ENCODE results near the gene CLEC4F. TPM values are rescaled to one million over a fixed set of nuclear protein-coding genes. Genes with fewer than 3 reads are reported as not detected.

The CLEC4F gene
- total RNA-seq, 1 donor from 2014 or later: 0.34 TPM

DNA sequence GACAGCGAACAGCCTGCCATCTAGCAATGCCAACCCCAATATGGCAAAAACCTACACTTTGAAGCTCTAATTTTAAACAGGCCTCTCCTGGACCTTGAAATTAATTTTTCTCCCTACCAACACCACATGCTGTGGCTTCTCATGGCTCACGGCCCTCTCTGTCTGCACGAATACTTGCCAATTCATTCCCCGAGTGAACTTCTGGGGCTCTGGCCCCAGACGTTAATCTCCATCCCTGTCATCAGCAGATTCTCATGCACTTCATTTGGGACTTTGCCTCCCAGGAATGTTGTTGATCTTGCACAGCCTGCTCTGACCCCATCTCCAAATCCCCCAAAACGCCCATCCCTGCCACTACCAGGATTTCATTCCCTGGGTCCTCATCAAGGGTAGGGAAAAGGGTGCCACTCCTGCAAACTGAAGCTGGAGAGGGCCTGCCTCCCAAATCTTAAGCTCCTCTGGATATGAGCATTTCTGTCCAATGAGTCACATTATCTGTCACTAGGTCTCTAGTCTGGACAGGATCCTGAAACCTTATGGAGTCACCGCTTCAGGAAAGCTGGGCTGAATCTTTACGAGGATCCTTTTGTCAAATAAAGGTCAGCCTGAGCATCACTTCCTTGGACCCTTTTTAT lies 40.4 kb downstream of the CLEC4F start:
- DNase-seq: no peak

DNA sequence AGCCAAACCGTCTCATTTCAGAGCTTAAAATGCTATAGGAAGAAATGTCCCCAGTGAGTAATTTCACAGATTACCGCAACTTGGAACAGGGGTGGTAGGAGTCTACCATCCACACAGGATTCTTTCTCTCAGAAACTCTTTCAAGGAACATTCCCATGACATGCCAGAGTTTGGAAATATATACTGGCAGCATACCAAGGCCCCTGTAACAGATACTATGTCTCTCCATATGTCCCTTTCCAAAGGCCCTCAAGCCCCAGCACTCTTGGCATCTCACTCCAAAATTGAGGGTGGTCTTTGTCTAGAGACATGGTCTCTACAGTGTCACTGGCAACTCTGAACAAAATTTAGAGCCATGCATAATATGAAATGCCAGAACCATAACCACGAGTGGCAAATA lies 40.9 kb downstream of the CLEC4F start:
- DNase-seq: no peak

DNA sequence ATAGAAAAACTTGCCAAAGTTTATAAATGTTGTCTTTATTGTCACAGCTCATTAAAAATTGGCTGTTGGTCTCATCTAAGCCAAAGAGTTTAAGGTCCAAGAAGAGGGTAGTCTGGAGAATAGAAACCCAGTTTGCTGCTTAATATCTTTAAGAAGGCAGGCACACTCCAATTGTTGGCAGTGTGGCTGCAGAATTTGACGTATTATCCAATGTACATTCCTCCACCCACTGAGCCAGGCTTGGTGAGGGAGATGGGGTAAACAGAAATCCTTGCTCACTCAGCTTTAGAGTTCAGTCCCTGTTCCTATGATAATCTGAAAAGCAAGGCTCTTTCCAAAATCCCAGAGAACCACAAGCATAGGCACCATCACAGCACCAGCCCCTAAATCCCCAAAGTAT lies 41.7 kb downstream of the CLEC4F start:
- no peak for DNase-seq

DNA sequence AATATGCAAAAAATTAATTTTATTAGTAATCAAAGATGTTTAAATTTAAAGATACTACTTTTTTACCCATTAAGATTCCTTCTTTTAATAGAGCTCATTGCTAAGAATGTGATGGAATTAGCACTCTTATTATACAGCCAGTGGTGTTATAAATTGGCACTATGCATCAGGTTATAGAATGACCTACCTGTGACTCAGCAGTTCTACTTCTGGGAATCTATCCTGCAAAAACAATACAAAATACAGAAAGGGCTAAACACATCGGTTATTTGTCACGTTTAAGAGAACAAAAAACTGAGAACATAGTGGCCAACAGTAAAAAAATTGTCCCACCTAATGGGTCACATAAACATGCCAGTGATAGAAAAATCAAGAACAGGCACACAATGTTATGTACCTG lies 42.9 kb downstream of the CLEC4F start:
- no peak for DNase-seq

GRCh38 chr2:70776266-70776665 lies 44.1 kb downstream of the CLEC4F start:
- no peak for DNase-seq

DNA sequence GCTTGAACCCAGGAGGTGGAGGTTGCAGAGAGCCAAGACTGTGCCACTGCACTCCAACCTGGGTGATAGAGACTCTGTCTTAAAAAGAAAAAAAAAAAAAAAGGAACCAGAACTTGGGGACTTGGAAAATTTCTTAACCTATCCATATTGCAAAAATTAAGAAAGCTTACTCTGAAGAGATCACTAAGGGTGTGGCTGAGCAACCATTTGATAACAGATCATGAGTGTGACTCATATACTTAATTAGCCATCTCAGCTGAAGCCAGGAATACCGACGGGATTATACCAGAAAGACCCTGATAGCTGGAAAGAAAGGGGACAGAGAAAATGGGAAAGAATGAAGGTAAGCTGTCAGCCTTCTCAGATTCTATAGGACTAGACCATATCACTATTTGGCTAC lies 45.3 kb downstream of the CLEC4F start:
- no peak for DNase-seq

- DNase-seq: no peak
Observed at GRCh38 chr2:70772486-70773155, 47.8 kb downstream of the CLEC4F start.

DNA sequence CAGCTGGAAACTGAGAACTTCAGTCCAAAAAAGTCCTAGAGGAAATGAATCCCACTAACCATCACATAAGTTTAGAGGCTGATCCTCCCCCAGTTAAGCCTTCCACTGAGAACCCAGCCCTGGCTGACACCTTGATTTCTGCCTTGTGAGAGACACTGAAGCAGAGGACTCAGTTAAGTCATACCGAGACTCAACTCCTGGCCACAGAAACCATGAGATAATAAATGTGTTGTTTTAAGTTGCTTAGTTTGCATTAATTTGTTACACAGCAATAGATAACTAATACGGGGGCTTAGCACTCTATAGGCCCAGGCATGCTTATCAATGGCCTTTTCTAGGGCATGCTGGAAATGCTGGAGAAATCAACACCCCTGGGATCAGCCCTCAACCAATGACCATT lies 49.0 kb downstream of the CLEC4F start:
- DNase-seq: no peak

DNA sequence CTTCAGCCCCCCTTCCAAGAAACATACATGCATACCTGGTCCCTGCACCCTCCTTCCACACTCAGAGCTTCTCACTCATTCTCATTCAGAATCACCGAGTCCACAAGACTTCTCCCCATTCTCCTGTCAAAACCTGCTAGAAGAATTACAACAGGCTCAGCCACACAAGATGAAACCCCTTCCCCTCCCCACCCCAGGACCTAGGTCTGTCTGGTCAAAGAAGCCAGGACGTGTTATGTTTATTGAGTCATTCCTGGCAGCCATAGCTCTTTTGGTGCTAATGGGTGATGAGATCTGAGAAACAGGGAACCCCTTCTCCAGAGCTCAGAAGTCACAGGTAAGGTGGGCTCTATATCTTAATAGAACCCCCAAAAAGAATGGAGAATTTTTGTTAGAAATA lies 50.9 kb downstream of the CLEC4F start:
- DNase-seq: no peak

- no peak for DNase-seq
Observed at GRCh38 chr2:70768590-70769085, 51.8 kb downstream of the CLEC4F start.

GRCh38 chr2:70767699-70768589 lies 52.5 kb downstream of the CLEC4F start, which contains the start of gene ADD2:
ADD2 (minus strand) TSS chr2:70768200; CDS start chr2:70706408, 61,792 bp downstream.
- DNase-seq: peak; percentile 45

GRCh38 chr2:70767079-70767698 lies 53.2 kb downstream of the CLEC4F start:
- no peak for DNase-seq

DNA sequence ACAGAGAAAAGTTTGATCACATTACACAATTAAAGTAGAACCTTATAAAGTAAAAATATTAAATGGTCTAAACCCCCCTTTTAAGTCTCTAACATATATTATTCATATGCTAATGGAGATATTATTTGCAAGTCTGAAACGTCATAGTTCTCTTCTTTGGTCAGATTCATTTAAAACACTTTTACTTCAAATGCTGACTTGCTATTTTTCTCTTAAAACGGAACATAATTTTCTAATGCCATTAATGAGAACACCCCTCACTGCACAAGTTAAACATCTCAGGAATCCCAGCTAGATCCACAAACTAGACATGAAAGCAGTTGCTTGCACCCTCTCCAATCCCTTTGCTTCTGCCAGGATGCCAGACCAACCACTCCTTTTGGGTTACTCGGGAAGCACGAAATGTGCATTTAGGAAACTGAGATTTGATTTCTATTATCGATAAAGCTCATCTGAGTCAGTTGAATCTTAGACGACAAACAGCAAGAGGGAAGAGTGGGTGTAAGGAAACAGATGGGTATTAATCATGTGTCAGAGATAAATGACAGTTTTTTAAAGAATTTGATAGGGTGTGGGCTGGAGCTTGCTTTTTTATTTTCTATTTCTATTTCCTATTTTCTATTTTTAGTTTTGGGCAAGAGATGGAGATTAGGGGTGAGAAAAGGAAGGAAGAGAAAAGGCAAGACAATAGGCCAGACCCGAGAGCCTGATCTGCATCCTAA lies 53.9 kb downstream of the CLEC4F start:
- DNase-seq: no peak

GRCh38 chr2:70765507-70765906 lies 54.9 kb downstream of the CLEC4F start:
- DNase-seq: no peak

GRCh38 chr2:70759446-70759845 lies 61.0 kb downstream of the CLEC4F start:
- no peak for DNase-seq

Other genes with a start within 250 kb of the CLEC4F start
- gene ADD2, start 52.4 kb downstream of the CLEC4F start, total RNA-seq: 4.6 and 13.3 TPM in 2 replicates
- gene FIGLA, start 30.0 kb downstream of the CLEC4F start, total RNA-seq: not detected in 2 replicates
- gene CD207, start 15.2 kb upstream of the CLEC4F start, total RNA-seq: not detected in 2 replicates
- gene VAX2, start 80.0 kb upstream of the CLEC4F start, total RNA-seq: 0.17 TPM in 1 of 2 replicates, not detected in the other
- gene ATP6V1B1, start 115.3 kb upstream of the CLEC4F start, total RNA-seq: not detected in 2 replicates
- gene ANKRD53, start 158.0 kb upstream of the CLEC4F start, total RNA-seq: 0.51 and 0.74 TPM in 2 replicates
- gene TEX261, start 174.3 kb upstream of the CLEC4F start, total RNA-seq: 38.8 and 64.5 TPM in 2 replicates
- 46.5 and 61.1 TPM in 2 replicates for gene NAGK, start 248.0 kb upstream of the CLEC4F start, total RNA-seq